ENCODE data around the gene SMARCD1.

- peak; percentile 42 for TF ChIP-seq CTCF (IDR thresholded peaks at IDR 0.05; ENCODE audit: low read depth, low read length, missing input control)
- no peak for TF ChIP-seq YY1 (IDR thresholded peaks at IDR 0.05)
- peak in 1 of 2 donors; percentile 10 for TF ChIP-seq RXRA (IDR thresholded peaks at IDR 0.05)
- TF ChIP-seq RAD21 (IDR thresholded peaks at IDR 0.05), result peak; percentile 56 to 71
- no peak for TF ChIP-seq TAF1 (conservative IDR thresholded peaks at IDR 0.05)
Measured at GRCh38 chr12:50132505-50133135, 47.5 kb downstream of the SMARCD1 start.
